ENCODE data around the gene CARS1.
A peak's percentile ranks its signal among the peaks of the same experiment; 100 is the strongest.

CARS1 gene

DNA sequence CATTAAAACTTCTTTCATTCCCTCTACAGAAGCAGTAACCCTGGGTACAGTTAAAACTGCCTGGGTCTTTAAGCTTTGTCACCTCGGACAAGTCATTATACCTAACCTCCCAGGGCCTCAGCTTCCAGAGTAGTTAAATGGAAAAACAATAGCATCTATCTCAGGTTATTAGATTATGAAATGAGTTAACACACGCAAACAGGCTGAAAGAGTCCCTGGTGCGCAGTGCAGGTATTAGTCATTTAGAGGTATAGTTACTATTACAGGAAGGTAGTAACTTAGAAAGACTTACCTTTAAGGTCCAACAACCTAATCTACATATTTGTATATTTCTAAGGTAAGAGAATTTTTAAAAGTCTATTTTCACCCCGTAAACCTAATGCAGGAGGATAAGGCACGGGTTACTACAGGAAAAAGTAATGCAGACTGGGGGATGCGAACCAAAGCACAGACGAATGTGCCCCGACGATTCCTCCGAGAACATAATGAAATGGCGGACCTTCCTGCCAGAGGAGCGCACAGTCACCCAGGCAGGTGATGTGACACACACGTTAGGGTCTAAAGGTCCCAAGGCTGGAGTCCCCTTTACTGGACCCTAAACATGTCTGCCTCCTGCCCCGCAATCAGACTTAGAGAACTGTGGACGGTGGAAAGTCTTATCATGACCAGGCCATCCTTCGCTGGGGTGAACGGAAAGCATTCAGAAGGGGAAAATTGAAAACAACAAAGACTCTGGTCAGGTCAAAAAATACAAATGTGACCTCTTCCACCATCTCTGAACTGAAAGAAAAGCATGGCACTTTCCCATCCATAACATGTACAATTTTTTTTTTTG lies 66.4 kb downstream of the CARS1 start:
- peak; percentile 30 to 32 for DNase-seq

DNA sequence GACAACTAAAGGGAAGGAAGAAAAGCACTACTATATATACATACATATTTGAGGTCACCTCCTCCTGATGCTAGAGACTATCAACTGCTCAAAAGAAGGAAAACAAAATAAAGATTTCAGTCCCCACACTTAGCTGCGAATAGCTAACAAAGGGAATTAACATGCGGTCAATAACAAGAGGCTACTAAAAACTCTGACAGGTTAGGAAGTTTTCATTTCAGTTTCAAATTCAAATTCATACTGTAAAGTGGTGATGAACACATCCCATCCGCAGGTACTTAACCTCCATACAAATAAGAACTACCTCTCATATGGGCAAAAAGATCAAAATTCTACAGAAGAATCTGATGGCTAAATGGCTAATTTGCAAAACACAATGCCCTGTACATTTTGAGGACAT lies 67.7 kb downstream of the CARS1 start:
- DNase-seq: no peak

- DNase-seq: no peak
Observed at GRCh38 chr11:2989006-2989405, 68.2 kb downstream of the CARS1 start.

DNA sequence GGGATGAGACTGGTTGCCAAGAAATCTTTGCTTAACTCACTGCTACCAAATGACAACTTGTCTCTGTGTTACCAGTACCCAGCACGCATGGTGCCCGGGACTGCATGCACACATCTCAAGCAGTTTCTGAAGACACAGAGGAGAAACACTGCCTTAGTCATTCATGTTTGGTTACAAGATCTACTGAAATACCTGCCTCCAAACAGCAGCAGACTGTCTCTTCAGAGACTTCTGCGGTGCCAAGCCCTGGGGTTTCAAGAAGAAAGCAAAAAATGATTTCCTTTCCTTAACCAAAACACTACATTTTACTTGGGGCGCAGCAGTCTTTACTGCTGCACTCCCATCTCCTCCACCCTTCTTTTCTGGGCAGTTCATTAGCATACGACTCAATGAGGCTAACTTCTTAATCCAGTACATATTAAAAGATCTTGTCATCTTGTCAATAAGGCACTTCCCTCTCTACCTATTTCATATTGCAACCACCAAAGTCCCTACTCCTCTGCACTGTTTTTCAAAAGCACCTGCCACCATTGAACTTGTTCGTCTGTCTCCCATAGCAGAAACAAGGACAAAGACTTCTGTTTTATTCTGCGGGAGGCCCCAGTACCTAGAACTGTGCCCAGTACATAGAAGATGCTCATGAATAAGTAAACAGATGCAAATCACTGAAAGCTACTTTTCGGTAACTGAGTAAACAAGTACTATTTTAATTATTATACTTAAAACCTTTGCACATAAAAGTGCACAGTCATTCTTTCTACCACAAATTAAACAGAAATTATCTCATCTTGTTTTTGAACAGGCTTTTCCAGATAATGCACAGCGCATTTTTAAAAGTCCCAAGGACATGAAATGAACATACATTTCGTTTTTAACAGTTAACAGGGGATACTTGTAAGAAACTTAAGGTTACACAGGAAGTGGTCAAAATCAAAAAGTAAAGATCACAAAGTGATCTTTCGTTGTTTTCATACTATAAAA lies 69.1 kb downstream of the CARS1 start:
- peak; percentile 23 to 31 for DNase-seq

GRCh38 chr11:2983908-2984307 lies 73.3 kb downstream of the CARS1 start:
- DNase-seq: no peak

GRCh38 chr11:2982214-2982613 lies 75.0 kb downstream of the CARS1 start:
- no peak for DNase-seq

GRCh38 chr11:2981130-2981529 lies 76.1 kb downstream of the CARS1 start:
- no peak for DNase-seq

- DNase-seq: no peak
Observed at GRCh38 chr11:2980168-2980840, 76.9 kb downstream of the CARS1 start.

DNA sequence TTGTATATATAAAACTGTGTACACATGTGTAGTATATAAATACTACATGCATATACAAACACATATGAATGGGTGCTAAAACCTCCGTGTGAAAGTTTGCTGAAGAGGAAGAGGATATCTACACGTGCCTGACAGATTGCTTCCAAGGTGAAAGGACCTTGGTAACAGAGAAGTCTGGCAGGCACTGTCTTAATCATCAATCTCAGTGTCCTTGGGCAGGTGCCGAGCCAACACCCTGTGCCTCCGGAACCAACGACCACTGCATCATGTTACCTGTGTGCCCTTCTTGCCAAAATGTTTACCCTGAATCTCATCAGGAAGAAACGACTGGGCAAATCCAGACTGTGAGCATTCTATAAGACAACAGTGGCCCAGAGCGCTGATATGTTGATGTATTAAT lies 80.1 kb downstream of the CARS1 start:
- DNase-seq: no peak

DNA sequence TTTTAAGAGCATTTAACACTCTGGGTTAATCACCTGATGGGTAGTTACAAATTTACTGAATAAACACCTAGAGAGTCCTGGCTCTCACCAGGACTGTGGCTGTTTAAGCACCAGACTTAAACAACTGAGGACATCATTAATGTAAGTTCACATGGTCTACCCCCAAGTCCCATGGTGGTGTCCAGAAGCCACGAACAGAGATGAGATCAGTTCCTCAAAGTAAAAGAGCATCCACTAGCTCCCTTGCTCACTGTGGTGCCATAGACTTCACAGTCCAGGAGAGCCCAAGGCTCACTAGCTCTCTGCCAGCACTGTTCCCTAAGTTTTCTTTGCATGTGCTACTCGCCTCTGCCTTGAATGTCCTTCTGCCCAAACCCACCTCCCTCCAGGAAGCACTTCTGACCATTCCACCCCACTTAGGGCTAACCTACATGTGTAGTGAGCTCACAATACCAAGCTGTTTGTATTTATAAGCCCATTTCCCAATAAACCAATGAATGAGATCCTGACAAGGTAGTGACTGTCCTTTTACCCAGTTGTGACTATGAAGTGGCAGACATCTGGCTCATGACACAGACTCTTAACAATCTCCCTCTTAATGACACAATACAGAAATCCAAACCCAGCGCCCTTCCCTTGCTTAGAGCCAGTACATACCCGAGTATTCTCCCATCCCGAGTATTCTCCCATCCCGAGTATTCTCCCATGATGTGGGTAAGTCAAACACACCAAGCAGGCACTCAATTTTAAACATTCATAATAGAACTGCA lies 80.7 kb downstream of the CARS1 start:
- no peak for DNase-seq

GRCh38 chr11:2975594-2975993 lies 81.6 kb downstream of the CARS1 start:
- DNase-seq: peak; percentile 32 to 40

DNA sequence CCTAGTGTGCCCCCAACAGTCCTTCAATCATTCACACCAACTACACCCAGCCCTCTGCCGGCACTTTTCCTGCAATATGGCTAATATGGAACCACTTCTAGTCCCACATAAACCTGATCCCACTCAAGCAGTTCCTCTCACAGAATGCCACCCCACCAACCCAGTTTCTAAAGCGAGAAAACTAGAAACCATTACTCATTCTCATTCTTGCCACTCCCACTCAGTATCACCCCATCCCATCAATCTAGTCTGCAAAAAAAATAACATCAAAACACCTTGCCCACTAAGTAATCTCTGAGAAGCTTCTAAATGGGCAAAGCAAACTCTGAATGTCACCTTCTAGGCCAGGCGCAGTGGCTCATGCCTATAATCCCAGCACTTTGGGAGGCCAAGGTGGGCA lies 83.0 kb downstream of the CARS1 start:
- no peak for DNase-seq

DNA sequence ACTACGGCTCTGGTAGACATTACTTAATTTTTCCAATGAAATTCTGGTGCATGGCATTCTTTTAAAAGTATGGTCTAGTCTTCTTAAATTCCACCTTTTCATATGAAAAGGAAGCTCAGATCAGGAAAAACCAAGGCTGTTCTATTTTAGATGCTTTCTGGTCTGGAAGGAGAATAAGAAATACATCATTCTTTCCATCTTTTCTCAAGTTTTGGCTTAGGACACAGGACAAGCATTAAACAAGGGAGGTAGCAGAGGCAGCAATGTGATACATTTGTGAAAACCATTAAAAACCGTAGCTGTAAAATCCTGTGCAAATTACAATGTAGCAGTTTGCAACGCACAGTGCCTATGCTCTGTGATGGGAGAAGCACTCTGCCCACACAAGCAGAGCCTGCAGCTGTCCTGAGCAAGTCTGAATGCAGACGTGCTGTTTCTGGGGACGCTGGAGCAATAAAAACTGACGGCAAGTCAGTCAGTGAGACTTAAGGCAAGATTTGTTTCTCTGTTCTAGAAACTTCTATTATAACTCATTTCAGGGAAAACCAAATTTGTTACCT lies 88.8 kb downstream of the CARS1 start:
- no peak for DNase-seq

DNA sequence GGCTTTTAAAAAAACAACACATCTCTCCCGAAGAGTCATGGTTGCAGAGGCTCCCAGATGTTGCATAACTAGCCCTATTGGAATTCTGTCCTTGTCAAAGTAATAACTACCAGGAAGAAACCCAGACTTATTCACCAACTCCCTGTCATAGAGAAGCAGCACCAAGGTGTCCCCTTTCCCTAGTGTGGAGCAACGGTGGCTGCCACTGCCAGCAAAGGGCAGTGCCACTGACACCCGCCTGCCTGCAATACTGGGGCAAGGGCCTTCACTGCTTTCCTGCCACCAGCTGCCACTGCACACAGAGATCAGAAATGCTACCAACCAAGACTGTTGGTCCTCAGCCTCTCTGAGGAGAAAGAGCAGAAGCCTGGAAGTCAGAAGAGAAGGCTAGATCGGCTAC lies 92.4 kb downstream of the CARS1 start:
- DNase-seq: no peak

- no peak for DNase-seq
Observed at GRCh38 chr11:2963761-2964160, 93.5 kb downstream of the CARS1 start.

- no peak for DNase-seq
Observed at GRCh38 chr11:2963112-2963754, 94.0 kb downstream of the CARS1 start.

- DNase-seq: no peak
Observed at GRCh38 chr11:2961080-2961479, 96.1 kb downstream of the CARS1 start.

DNA sequence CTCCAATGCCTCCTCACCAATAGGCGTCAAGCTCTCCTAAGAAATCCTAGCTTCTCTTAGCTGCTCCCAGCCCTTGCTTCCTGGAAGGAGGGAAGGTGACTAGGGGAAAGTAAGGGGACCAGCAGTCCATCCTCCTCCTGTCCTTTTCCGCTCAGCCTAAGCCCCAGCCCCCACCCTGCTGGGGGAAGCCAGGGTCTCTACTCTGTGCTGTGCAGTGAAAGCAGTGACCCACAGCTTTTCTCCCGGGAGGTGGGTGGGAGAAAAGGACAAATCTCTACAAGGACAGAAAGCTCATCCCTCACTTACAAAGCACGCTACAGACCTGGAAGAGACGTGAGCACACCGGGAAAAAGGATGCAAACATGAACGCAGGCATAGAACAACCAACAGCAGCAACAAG lies 97.1 kb downstream of the CARS1 start:
- no peak for DNase-seq

DNA sequence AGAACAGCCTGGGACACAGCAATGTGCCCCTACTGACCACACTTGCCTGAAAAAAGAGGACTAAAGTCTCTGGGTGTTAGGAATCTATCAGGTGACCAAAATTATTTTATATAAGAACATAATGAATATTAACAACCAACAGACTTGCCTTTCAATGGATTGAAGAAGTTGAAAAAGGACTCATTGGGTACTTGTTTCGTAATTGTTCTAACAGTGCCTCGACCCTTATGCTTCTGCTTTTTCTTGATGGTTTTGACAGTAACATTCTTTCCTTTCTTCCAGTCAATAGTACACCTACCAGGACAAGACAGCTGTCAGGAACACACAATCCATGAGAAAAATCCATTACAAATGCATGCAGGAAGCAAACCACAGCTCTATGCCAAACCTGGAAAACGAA lies 99.0 kb downstream of the CARS1 start:
- DNase-seq: no peak

DNA sequence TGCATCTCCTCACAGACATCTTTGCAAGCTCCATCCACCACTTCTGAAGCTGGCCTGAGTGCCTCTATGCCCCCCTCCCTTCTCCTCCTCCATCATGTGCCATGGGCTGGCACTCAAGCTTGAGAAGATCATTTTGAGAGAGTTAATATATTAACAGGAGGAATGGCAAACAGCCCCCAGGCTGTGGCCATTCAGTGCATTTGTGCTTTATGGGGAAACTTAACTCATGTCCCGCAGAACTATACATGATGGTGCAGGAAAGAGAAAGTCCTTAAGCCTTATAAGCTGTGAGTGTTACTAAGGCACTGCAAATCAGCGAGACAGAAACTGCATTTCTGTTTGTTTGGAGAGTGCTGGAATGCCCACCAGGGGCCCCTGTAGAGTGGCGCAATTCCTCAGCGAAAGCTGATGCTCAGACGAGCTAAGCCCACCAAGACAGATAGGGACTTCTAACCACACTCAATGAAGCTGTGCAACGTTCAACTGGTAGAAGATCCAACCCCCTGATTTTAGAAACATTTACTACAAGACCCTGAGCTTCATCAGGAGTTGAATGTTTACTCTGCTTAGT lies 101.2 kb downstream of the CARS1 start:
- no peak for DNase-seq

- no peak for DNase-seq
Observed at GRCh38 chr11:2954263-2954662, 103.0 kb downstream of the CARS1 start.
